NOMO-1 treated with dmso at 0.1 percent for 144 hours (cell line): ENCODE measurements around the gene ZNF74.

ENCODE experiments used
- DNase-seq: peaks from one replicate; lab custom pipeline; 2025; ENCODE audit not compliant: unreplicated experiment; lab: John Stamatoyannopoulos, UW

Gene ZNF74

DNA sequence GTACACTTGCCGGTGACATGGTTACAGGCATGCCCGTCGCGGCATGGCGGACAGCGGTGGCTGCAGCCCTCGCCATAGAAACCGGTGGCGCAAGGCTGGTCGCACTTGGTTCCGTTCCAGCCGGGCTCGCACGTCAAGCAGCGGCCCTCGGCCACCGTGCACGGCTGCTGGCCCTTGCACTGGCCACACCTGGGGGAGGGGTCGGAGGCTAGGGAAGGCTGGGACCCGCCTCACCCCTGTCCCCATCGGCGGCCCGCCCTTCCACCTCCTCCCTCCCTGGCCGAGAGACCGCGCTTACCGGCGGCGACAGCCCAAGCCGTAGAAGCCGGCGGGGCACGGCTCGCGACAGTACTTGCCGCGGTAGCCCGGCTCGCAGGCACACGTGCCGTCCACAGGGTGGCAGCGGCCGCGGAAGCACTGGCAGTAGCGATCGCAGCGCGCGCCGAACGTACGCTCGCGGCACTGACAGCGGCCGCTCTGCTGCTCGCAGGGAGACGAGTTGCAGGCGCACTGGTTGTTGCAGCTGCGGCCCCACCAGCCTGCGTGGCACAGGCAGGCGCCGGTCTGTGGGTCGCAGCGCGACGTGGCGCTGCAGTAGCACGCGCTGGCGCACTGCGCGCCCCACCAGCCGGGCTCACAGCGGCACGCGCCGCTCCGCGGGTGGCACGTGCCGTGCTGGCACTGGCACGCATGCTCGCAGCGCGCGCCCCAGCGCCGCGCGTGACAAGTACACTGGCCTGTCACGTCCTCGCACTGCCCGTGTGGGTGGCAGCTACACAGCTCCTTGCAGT, 37.0 kb downstream of the ZNF74 start:
- DNase-seq = peak; percentile 40

DNA sequence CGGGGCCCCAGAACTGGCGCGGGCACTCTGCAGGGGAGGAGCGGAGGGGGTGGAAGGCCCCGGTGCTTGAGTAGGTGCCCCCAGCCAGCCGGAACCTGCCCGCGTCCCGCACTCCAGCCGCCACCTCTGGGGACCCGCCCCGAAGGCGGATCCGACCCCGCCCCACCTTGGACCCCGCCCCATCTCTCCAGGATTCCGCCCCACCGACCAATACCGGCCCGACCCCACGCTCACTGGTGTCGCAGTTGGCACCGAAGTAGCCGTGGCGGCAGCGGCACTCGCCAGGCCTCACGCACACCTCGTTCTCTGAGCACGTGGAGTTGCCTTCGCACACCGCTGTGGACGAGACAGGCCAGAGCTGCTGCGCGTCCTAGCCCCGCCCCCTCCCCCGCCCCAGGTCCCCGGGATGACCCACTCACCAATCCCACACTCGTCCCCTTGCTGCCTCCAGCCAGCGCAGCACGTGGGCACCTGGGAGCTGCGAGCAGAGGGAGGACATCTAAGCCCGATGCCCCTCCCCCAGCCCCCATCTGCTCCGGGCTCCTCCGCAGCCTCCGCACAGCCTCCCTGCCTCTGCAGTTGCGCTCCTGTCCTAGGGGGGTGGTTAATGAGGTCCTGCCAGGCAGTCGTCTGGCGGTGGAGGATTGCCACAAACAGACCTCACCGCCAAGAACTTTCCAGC, 37.7 kb downstream of the ZNF74 start:
- DNase-seq = no peak

DNA sequence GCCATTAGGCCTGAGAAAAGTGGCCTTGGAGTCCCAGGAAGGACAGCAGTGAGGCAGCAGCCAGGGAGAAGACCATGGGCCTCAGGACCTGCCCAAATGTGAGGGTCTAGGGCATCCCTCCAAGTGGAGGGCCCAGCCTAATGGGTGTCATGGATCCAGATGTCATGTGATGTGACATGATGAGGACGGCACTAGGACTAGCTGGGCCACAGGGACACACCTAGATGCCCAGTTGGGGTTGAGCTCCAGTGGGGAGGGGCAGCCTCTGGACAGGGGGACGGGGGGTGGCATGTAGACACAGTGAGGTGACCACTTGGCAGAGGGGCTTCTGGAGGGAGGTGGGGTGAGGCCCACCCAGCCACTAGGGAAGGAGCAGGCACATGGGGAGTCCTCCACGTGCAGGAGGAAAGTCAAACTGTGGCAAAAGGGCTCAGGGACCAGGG, 38.3 kb downstream of the ZNF74 start:
- no peak for DNase-seq

DNA sequence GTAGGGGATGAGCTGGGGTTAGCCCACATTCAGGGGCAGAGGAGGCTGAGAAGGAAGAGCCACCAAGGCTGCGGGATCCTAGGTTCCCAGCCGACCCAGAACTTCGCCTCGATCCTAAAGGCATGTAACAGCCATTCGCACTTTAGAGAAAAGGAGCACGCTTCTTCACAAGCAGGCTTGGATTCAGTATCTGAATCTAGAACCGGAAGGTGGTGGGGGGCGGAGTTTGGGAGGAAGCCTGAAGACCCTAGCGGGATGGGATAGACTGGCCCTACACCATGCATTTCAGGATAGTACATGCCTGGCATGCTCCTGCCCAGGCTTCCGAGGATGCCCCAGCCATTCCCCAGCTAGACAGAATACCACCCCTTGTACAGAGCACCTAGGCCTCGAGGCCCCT, 39.2 kb downstream of the ZNF74 start:
- no peak for DNase-seq

DNA sequence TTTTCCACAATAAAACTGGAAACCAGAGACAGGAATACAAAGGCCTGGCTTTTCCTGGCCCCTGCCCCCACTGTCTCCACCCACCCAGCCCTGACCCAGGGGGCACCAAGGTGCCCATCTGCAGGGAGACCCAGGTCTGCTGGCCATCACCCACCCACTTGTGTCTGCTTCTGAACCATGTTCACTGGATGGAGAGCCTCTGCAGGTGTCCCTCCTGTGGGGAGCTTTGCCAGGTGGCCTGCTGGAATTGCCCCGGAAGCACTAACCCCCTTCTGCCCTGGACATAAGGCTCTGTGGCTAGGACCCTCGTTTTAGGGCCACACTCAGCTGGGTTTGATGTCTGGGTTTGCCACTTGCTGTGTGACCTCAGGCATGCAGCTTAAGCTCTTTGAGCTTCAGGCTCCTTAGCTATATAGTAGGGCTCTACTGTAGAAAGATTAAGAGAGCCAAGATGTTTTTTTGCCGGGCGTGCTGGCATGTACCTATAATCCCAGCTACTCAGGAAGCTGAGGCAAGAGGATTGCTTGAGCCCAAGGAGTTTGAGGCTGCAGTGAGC, 39.8 kb downstream of the ZNF74 start:
- DNase-seq = no peak

DNA sequence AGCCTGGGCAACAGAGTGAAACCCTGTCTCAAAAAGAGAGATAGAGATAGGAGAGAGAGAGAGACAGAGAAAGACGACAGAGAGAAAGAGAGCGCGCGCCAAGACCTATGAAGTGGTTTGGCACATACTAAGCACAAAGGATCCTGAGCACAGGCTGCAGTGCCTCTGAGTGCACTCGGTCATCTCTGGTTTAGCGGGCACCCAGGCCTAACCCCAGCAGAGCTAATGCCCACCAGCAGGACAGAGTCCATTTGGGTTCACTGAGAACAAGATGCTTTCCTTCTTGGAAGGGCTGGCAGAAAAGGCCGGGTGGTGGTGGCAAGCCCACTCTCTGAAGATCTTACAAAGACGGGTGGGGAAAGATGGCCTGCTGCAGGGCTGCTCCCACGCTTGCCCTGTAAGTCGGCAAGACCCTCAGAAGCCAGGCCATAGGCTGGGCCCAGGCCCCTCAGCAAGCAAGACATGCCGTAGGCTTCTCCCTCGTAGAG, 40.4 kb downstream of the ZNF74 start:
- no peak for DNase-seq

DNA sequence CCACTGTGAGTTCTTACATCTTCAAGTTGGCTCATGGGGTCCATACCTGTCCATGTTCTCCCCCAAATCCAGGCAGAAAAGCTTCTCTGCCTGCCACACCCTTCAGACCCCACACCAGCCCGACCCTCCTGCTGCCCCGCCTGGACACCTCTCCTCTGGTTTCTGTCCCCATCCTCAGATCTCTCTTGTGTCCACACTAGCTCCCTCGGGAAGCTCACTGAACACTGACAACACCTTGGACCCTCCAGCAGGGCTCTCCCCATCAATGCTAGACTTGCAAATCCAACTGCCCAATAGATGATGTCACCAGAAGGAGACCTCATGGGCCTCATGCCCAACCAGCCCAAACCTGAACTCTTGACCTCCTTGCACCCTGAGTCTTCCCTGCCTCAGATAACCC, 40.8 kb downstream of the ZNF74 start:
- DNase-seq = no peak

DNA sequence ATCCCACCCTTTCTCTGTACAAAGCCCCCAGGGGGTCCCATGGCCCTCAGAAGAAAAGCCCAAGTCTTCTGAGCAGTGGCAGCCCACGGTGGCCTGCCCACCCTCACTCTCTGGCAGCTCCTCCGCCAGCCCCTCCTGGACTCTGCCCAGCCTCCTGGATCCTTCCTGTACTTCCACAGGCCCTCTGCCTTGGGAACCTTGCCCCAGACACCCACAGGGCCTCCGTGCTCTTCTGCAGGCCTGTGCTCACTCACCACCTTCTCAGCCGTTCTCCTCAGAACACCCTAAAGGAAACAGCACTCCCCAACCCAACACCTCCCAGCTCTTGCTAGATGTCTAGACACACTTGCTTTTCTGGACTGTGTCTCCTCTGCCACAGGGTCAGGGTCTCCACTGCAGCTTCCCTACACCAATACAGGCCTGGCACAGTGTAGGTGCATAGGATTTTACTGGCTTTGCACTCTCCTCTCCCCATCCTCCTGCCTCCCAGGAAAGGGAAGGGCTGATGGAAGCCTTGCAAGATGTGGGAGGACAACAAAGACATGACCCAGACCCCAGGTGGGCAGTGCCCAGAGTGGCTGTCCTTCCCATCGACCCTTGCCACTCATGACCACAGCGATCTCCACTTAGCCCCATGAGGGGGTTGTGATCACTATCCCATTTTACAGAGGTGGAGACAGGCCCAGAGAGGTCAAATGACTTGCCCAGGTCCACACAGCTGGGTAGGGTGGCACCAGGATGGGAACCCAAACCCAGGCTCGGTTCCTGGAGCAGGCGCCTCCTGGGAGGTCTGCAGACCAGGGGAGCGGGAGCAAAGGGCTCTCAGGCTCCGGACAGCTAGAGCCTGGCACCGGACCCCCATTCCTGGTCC, 41.7 kb downstream of the ZNF74 start:
- DNase-seq = no peak

DNA sequence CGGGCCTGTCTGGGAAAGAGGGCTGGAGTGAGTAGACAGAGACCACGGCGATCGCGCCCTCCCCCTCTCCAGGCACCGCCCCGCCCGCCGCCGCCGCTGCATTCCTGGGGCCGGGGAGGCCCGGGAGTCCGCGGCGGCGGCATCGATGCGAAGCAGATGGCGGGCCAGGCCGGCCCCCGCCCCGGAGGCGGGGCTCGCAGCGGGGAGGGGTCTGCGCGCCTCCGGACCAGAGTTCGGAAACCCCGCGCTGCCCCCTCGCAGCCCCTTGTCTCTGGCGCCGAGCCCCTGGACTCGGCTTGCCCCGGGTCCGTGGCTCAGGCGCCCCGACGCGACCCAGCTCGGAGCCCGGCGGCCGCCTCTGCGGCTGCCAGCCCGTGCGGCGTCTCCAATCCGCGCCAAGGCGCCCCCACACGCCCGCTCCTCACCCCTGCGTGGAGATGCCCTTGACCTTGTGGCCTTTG, 42.4 kb downstream of the ZNF74 start:
- no peak for DNase-seq

DNA sequence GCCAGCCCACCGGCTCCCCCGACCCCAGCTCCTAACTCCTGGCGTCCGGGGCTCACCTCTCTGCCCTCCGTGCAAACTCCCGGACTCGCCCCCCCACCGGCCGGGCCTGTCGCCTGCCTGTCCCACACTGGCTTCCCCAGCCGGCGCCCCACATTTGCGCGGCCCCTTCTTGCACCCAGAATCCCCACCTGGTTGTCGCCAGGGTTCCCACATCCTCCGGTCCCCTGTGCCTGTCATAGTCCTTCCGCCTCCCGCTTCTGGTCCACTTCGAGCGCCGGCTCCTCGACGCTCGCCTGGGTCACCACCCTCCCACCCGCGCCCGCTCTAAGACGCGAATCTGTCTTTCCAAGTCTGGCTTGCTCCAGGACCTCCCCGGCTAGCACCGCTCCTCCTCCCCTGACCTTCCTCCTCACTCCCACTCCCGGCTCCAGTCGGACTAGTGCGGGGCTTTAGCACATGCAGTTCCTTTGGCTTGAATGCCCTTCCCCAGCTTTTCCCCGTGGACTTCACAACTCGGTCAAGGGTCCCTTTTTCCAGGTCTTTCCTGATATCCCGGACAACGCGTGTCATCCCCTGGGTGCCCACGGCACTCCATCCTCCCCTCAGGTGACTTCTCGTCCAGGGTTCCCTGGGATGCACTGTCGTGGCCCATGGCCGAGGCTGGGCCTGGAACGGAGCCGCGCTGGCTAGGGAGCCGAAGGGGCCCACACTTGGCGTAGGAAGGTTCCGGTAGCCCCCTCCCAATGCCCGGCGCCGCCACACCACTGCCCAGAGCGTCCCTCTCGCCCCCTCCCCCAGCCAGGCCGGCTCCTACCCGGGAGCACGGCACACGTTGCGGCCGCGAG, 43.0 kb downstream of the ZNF74 start:
- no peak for DNase-seq

DNA sequence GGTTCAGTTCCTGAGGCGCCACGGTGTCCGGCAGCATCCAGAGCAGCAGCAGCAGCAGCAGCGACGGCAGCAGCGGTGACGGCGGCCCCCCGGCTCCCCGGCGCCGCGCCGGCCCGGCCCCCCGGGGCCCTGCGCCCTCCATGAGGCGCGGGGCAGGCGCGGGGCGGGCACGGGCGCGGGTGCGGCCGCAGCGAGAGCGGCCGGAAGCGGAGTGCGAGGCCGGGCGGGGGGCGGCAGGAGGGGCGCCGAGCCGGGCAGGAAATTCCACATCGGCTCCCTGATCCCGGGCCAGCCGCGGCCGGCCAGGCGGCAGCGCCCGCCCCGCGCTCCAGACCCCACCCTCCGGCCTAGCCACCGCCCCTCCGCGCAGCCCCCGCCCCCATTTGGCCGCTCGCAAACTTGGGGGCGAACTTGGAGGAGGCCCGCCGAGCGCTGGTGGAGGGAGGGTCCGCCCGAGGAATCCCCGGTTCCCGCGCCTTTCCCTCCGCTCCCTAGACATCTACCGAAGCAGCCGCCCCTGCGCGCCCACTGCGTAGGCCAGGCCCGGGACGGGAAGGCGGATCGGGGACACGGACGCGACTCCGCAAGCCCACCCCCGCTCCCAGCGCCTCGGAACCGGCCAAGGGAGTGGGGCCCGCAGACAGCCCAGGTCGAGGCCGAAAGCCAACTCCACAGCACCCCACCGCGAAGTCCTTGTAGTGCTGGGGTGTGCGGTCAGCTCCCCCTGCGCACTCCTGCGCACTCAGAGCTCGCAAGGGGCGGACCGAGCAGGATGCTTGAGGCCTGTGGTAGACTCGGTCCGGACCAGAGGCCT, 43.9 kb downstream of the ZNF74 start, which contains the start of gene SCARF2:
SCARF2 (minus strand) TSS at position 213 of the 814 bp plus-strand sequence; CDS start at position 142, 71 bp downstream.
- DNase-seq = no peak

DNA sequence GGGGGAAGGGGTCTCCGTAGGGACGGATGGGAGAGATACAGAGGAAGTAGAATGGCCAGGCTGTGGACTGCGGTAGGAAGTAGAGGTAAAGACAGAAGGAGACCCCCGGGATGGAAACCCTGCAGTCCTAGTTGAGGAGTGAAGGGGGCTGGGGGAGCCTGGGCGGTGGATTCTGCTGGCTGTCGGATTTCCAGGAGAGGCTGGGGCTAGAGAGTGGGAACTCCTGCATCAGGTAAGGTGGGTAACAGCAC, 44.4 kb downstream of the ZNF74 start:
- no peak for DNase-seq

DNA sequence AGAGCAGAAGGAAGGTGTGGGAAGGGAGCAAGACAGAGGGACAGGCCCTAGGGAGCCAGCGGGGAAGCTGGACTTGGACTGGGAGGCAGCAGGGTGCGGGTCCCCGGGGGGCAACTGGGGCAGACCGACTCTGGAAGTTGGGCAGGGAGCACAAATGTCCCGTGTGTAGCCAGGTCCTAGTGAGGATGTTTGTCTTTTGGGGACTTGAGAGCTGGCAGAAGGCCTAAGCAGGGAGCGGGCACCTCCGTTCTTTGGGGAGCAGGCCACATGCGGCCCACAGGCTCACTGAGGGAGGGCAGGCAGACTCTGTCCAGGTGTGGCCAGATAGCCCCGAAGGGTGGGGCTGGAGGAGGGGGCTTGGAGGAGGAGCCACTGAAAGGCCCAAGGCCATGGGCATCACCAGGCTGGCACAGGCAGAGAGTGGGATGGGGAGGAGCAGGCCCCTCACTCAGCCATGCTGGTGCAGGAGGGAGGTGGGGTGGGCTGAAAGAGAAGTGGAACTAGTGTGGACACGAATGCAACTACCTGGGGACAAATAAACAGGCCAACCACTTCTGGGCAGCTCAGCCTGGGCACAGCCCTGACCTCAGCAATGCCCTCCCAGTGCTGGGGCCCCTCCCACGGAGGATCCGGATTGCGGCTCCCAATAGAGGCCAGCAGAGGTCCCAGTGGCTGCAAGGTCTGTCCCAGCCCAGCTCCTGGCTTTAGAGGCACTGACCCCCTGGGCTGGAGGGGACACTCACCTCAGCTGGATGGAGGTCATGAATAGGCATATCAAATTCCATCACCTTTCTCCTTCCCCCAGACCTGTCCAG, 44.9 kb downstream of the ZNF74 start:
- no peak for DNase-seq

DNA sequence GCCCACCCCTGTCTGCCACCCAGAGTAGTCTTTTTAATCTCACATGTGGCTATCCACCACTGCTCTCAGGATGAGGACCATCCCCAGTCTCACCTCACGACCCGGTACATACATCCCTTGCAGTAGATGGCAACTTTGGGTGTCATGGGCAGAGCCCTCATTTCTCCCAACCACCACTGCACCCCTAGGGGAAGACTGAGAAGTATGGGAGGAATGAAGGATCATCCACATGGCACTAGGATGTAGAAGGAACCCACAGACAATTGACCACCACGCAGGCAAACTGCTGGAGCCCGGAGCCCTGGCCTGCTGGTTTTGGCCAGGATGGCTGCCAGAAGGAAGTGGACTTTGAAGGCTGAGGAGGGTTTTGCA, 45.6 kb downstream of the ZNF74 start:
- DNase-seq = no peak

DNA sequence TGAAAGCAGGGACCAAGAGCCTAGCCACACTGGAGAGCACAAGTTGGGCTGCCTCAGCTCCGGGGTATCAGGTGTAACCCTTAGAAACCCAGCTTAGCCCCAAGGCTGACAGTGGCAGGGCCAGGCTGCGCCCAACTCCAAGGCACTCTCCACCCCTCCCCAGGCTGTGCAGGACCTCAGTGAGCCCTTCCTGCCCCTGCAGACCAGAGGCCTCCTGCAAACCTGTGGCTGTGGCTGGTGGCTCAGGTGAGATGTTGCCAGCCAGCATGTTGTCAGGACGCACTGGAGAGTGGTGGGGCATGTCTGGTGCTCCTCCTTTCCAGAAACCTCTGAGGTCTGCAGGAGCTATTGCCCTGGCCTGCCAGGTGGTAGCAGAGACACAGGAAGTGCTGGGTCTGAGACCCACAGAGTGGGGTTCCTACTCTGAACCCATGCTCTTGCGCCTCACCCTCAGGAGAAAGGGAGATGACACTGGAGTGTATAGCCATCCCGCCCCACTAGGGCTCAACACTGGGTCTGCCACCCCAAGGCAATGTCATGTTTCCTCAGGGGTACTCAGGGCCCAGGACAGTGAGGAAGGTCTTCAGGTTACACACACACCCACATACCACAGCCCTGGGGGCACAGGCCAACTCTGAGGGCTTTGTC, 46.1 kb downstream of the ZNF74 start:
- no peak for DNase-seq

DNA sequence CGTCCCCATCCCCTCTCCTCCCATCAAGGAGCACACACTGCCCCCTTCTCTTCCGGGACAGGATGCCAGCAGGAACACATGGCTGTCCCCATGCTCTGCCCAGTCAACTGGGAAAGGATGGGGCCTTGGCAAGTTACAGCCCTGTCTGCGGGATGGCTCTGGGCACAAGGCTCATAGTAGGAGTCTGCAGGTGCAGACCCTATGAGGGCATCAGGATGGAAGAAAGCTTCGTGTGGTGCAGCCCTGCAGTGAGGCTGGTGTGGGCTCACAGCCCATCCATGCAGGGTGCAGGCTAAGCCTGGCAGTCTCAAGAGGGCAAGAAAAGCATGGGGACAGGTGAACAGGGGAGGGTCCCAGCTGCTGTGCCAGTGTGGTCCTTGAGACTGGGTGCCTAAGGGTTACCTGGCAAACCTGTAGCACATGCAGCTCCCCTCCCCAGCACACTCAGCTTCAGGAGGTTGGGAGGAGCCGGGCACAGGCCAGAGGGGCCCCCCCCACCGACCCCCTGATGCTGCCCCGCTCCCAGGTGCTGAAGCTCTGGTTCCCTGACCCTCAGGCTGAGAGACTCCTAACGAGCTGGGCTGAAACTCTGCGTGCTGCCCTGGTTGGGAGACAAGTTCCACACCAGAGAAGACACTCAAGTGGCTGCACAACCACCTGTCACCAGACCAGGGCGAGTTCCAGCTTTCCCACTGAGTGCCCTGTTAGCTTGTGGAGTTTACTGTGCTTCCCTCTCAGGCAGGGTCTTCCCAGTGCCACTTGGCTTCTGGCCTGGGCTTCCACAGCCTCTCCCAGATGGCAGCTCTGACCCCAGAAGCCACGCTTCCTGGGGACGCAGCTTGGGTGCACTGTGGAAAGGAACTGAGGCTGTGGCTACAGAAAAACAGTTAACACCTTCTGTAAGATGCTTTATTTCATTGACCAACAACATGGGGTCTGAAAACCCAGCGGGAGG, 47.0 kb downstream of the ZNF74 start:
- no peak for DNase-seq
